Kidney epithelial cell (primary cell): ENCODE data around the gene CACNA2D1. TPM values are rescaled to one million over a fixed set of nuclear protein-coding genes. Genes with fewer than 3 reads are reported as not detected.

ENCODE experiments used
- DNase-seq: peaks from one replicate; pipeline ENCODE4 v3.0.0-alpha.2; 2010; ENCODE audit warnings: low read depth
- H3K27me3 ChIP-seq: 2 replicates; pipeline ENCODE4 v1.6.0; 2011; ENCODE audit warnings: low read length; ENCODE audit not compliant: control insufficient read depth, insufficient read depth
- H3K36me3 ChIP-seq: 2 replicates; pipeline ENCODE4 v1.5.1; 2011; ENCODE audit warnings: low read length; ENCODE audit not compliant: control insufficient read depth, insufficient read depth
- H3K4me3 ChIP-seq: 2 replicates; pipeline ENCODE4 v1.5.1; 2011; ENCODE audit warnings: low read depth, mild to moderate bottlenecking, control low read depth, low read length
- CTCF ChIP-seq: IDR thresholded peaks from 2 replicates; pipeline ENCODE4 v1.5.1; 2011; ENCODE audit warnings: mild to moderate bottlenecking, moderate library complexity, low read length, control low read depth, inconsistent platforms; ENCODE audit not compliant: insufficient read depth, poor library complexity, severe bottlenecking
- total RNA-seq: library from RNA; depleted of rRNA; stranded (reverse); fragments of >200 nt; gene quantifications from 2 replicates; pipeline ENCODE4 v1.2.3, GENCODE V29; 2015

CACNA2D1 gene
- total RNA-seq, 1 donor from 2014 or later: 5.9 TPM

GRCh38 chr7:82005056-82005455 is 438.5 kb downstream of the CACNA2D1 start:
- H3K27me3 ChIP-seq: no peaks in the 10 kb centered on the region
- DNase-seq: no peak
- no peak overlapping the region for H3K4me3 ChIP-seq
- no peaks in the 10 kb centered on the region for H3K36me3 ChIP-seq
- no peak for TF ChIP-seq CTCF

GRCh38 chr7:81993186-81993585 is 450.4 kb downstream of the CACNA2D1 start:
- no peak for DNase-seq
- H3K36me3 ChIP-seq: no peaks in the 10 kb centered on the region
- TF ChIP-seq CTCF: no peak

GRCh38 chr7:81990395-81990794 is 453.2 kb downstream of the CACNA2D1 start:
- no peaks in the 10 kb centered on the region for H3K27me3 ChIP-seq
- H3K36me3 ChIP-seq: no peaks in the 10 kb centered on the region
- H3K4me3 ChIP-seq: no peak overlapping the region
- no peak for TF ChIP-seq CTCF
- peak; percentile 12 for DNase-seq

More at GRCh38 chr7:81993186-81993585, 450.4 kb downstream of the CACNA2D1 start:
- no peak overlapping the region for H3K4me3 ChIP-seq
- no peaks in the 10 kb centered on the region for H3K27me3 ChIP-seq

- no peak for TF ChIP-seq CTCF
- Histone ChIP-seq H3K27me3 (no peaks in the 10 kb centered on the region), H3K36me3 (no peaks in the 10 kb centered on the region), H3K4me3 (no peak overlapping the region)
- no peak for DNase-seq
Observed at GRCh38 chr7:81986723-81987470, 456.7 kb downstream of the CACNA2D1 start.

GRCh38 chr7:81983406-81983805 is 460.2 kb downstream of the CACNA2D1 start:
- Histone ChIP-seq H3K36me3 (no peaks in the 10 kb centered on the region), H3K27me3 (no peaks in the 10 kb centered on the region), H3K4me3 (no peak overlapping the region)
- no peak for TF ChIP-seq CTCF
- DNase-seq: no peak

GRCh38 chr7:81973117-81973516 is 470.5 kb downstream of the CACNA2D1 start:
- no peak for TF ChIP-seq CTCF
- Histone ChIP-seq H3K36me3 (no peaks in the 10 kb centered on the region), H3K27me3 (no peaks in the 10 kb centered on the region), H3K4me3 (no peak overlapping the region)
- DNase-seq: no peak
